GM23338 (cell line): ENCODE data around the gene TAOK1. TPM values are rescaled to one million over a fixed set of nuclear protein-coding genes. Genes with fewer than 3 reads are reported as not detected.
A peak's percentile ranks its signal among the peaks of the same experiment; 100 is the strongest.

Experiments used
- ATAC-seq: fragments of 200-7000 bp; cut with Tn5 transposase; 3 replicates; pipeline ENCODE4 v1.9.1; 2020
- DNase-seq: peaks from one replicate; pipeline ENCODE4 v3.0.0-alpha.2; 2015; ENCODE audit warnings: low spot score
- H2AFZ ChIP-seq: fragments of 200-600 bp; sonication (generic); 2 replicates; pipeline ENCODE4 v1.8.0; 2016; ENCODE audit warnings: antibody characterized with exemption, mild to moderate bottlenecking, moderate library complexity
- H3F3A ChIP-seq: fragments of 200-600 bp; sonication (generic); replicated peaks from 2 replicates; pipeline ENCODE4 v1.8.0; 2017; ENCODE audit warnings: antibody characterized with exemption, mixed run types, low read depth
- H3K27ac ChIP-seq: fragments of 200-600 bp; sonication (generic); 2 replicates; pipeline ENCODE4 v1.6.1; 2016; ENCODE audit warnings: low read depth
- H3K27me3 ChIP-seq: fragments of 200-600 bp; sonication (generic); 2 replicates; pipeline ENCODE4 v1.8.0; 2016; ENCODE audit warnings: mild to moderate bottlenecking, mixed run types, moderate library complexity; ENCODE audit not compliant: insufficient read depth
- H3K36me3 ChIP-seq: fragments of 200-600 bp; sonication (generic); 2 replicates; pipeline ENCODE4 v1.8.0; 2016; ENCODE audit warnings: mild to moderate bottlenecking; ENCODE audit not compliant: insufficient read depth
- H3K4me1 ChIP-seq: fragments of 200-600 bp; sonication (generic); 2 replicates; pipeline ENCODE4 v1.8.0; 2016; ENCODE audit warnings: mild to moderate bottlenecking, moderate library complexity; ENCODE audit not compliant: insufficient read depth
- H3K4me2 ChIP-seq: fragments of 200-600 bp; sonication (generic); 2 replicates; pipeline ENCODE4 v1.7.1; 2017; ENCODE audit warnings: mixed run types
- H3K4me3 ChIP-seq: fragments of 200-600 bp; sonication (generic); 2 replicates; pipeline ENCODE4 v1.6.1; 2016; ENCODE audit warnings: mixed run types
- H3K79me2 ChIP-seq: fragments of 200-600 bp; sonication (generic); replicated peaks from 2 replicates; pipeline ENCODE4 v1.8.0; 2017; ENCODE audit warnings: mild to moderate bottlenecking; ENCODE audit not compliant: insufficient read depth
- H3K9me2 ChIP-seq: fragments of 200-600 bp; sonication (generic); 2 replicates; pipeline ENCODE4 v1.8.0; 2017; ENCODE audit not compliant: insufficient read depth
- H4K20me1 ChIP-seq: fragments of 200-600 bp; sonication (generic); replicated peaks from 2 replicates; pipeline ENCODE4 v1.8.0; 2017; ENCODE audit warnings: mild to moderate bottlenecking; ENCODE audit not compliant: insufficient read depth
- H3K27ac Mint-ChIP-seq: 2 replicates; pipeline ENCODE4 v1.8.0; 2020; ENCODE audit warnings: inconsistent platforms, mild to moderate bottlenecking, moderate library complexity, mixed read lengths
- H3K27me3 Mint-ChIP-seq: 3 replicates; pipeline ENCODE4 v1.8.0; 2022; ENCODE audit warnings: low read depth, mild to moderate bottlenecking, moderate library complexity, mixed read lengths, inconsistent platforms; ENCODE audit not compliant: insufficient read depth, poor library complexity
- H3K36me3 Mint-ChIP-seq: 3 replicates; pipeline ENCODE4 v1.8.0; 2021; ENCODE audit warnings: low read depth, mild to moderate bottlenecking, inconsistent platforms, moderate library complexity, mixed read lengths
- H3K4me1 Mint-ChIP-seq: 3 replicates; pipeline ENCODE4 v1.8.0; 2020; ENCODE audit warnings: mild to moderate bottlenecking, inconsistent platforms, mixed read lengths
- H3K4me3 Mint-ChIP-seq: 3 replicates; pipeline ENCODE4 v1.8.0; 2021; ENCODE audit warnings: moderate library complexity, mild to moderate bottlenecking, inconsistent platforms, mixed read lengths
- H3K9me3 Mint-ChIP-seq: 3 replicates; pipeline ENCODE4 v1.8.0; 2020; ENCODE audit warnings: moderate library complexity, mild to moderate bottlenecking, inconsistent platforms, mixed read lengths
- CREB1 ChIP-seq: fragments of 250-450 bp; sonication (Bioruptor Pico); IDR thresholded peaks from 2 replicates; pipeline ENCODE4 v1.5.0; 2020; ENCODE audit warnings: low read depth, mild to moderate bottlenecking, moderate library complexity
- EZH2phosphoT487 ChIP-seq: fragments of 200-600 bp; sonication (generic); IDR thresholded peaks from one replicate; pipeline ENCODE4 v1.8.1; 2018; ENCODE audit warnings: antibody characterized with exemption; ENCODE audit not compliant: unreplicated experiment
- NANOG ChIP-seq: IDR thresholded peaks from 2 replicates; pipeline ENCODE4 v1.6.1; 2016; ENCODE audit warnings: antibody characterized with exemption, borderline replicate concordance
- POLR2AphosphoS5 ChIP-seq: IDR thresholded peaks from 2 replicates; pipeline ENCODE4 v1.6.1; 2016; ENCODE audit warnings: antibody characterized with exemption, low read depth
- STAT1 ChIP-seq: IDR thresholded peaks from one replicate; pipeline ENCODE4 v1.6.1; 2016; ENCODE audit warnings: antibody characterized with exemption; ENCODE audit not compliant: unreplicated experiment
- polyA plus RNA-seq: library from polyadenylated mRNA; unstranded; fragments of >200 nt; fragmentation: Nextera tagmentation; extraction: Ambion mirVana; gene quantifications from 2 replicates; pipeline ENCODE4 v1.2.1, GENCODE V29; 2016
- total RNA-seq: library from RNA; depleted of rRNA; stranded (reverse); fragments of >200 nt; shearing (Covaris generic); gene quantifications from 2 replicates; pipeline ENCODE4 v1.2.3, GENCODE V29; 2014
- TF ChIP-seq, protein P1 (sequence below): IDR thresholded peaks from one replicate; pipeline ENCODE4 v1.6.1; 2018; ENCODE audit warnings: antibody characterized with exemption; ENCODE audit not compliant: unreplicated experiment
- TF ChIP-seq, protein P2 (sequence below): IDR thresholded peaks from 2 replicates; pipeline ENCODE4 v1.6.1; 2016; ENCODE audit warnings: antibody characterized with exemption
- TF ChIP-seq, protein P3 (sequence below): fragments of 250-450 bp; sonication (Bioruptor Pico); IDR thresholded peaks from 2 replicates; pipeline ENCODE4 v1.5.0; 2020; ENCODE audit warnings: mild to moderate bottlenecking, moderate library complexity
- TF ChIP-seq, protein P4 (sequence below), 2 experiments: fragments of 200-600 bp in 1 of 2; sonication (generic) in 1 of 2; conservative IDR thresholded peaks; 2 replicates each; pipeline versions ENCODE4 v1.5.1 to v1.6.1; 2016 to 2017; ENCODE audit warnings: antibody characterized with exemption in 2 of 2, low read depth in 2 of 2, mild to moderate bottlenecking in 2 of 2, moderate library complexity in 1 of 2

Gene TAOK1
- total and polyA plus RNA-seq, 2 experiments from 2014 or later: 19.4 to 69.8 TPM

- TF ChIP-seq, protein P1, sequence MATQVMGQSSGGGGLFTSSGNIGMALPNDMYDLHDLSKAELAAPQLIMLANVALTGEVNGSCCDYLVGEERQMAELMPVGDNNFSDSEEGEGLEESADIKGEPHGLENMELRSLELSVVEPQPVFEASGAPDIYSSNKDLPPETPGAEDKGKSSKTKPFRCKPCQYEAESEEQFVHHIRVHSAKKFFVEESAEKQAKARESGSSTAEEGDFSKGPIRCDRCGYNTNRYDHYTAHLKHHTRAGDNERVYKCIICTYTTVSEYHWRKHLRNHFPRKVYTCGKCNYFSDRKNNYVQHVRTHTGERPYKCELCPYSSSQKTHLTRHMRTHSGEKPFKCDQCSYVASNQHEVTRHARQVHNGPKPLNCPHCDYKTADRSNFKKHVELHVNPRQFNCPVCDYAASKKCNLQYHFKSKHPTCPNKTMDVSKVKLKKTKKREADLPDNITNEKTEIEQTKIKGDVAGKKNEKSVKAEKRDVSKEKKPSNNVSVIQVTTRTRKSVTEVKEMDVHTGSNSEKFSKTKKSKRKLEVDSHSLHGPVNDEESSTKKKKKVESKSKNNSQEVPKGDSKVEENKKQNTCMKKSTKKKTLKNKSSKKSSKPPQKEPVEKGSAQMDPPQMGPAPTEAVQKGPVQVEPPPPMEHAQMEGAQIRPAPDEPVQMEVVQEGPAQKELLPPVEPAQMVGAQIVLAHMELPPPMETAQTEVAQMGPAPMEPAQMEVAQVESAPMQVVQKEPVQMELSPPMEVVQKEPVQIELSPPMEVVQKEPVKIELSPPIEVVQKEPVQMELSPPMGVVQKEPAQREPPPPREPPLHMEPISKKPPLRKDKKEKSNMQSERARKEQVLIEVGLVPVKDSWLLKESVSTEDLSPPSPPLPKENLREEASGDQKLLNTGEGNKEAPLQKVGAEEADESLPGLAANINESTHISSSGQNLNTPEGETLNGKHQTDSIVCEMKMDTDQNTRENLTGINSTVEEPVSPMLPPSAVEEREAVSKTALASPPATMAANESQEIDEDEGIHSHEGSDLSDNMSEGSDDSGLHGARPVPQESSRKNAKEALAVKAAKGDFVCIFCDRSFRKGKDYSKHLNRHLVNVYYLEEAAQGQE: no peak
- TF ChIP-seq POLR2AphosphoS5: peak; percentile 60
Observed at GRCh38 chr17:29390851-29391631, 878 bp downstream of the TAOK1 start (continued).

DNA sequence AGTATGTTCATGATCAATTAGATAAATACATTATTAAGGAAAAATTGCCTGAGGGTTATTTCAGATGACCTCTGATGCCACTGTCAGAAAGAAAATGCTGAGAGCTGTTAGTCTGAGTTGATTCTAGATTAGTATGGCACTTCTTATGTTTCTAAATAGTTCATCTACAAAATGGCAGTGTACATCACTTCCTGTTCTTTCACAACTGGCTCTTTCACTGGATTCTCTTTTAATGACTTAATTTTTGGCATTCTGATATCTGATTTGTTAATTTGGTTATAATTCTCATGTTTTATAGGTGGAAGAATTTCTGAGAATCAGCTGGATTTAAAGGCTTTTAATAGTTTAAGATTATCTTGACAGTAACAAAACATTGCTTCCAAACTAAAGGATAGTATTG, 3.3 kb downstream of the TAOK1 start:
- no peak overlapping the region for H3K4me3 ChIP-seq
- no peaks in the 10 kb centered on the region for H3K9me2 ChIP-seq
- TF ChIP-seq CREB1 (CRISPR knock-in tag) (no peak), POLR2AphosphoS5 (no peak), STAT1 (no peak), EZH2phosphoT487 (no peak), NANOG (no peak)
- TF ChIP-seq, protein P2, sequence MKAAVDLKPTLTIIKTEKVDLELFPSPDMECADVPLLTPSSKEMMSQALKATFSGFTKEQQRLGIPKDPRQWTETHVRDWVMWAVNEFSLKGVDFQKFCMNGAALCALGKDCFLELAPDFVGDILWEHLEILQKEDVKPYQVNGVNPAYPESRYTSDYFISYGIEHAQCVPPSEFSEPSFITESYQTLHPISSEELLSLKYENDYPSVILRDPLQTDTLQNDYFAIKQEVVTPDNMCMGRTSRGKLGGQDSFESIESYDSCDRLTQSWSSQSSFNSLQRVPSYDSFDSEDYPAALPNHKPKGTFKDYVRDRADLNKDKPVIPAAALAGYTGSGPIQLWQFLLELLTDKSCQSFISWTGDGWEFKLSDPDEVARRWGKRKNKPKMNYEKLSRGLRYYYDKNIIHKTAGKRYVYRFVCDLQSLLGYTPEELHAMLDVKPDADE: no peak
- TF ChIP-seq, protein P3, sequence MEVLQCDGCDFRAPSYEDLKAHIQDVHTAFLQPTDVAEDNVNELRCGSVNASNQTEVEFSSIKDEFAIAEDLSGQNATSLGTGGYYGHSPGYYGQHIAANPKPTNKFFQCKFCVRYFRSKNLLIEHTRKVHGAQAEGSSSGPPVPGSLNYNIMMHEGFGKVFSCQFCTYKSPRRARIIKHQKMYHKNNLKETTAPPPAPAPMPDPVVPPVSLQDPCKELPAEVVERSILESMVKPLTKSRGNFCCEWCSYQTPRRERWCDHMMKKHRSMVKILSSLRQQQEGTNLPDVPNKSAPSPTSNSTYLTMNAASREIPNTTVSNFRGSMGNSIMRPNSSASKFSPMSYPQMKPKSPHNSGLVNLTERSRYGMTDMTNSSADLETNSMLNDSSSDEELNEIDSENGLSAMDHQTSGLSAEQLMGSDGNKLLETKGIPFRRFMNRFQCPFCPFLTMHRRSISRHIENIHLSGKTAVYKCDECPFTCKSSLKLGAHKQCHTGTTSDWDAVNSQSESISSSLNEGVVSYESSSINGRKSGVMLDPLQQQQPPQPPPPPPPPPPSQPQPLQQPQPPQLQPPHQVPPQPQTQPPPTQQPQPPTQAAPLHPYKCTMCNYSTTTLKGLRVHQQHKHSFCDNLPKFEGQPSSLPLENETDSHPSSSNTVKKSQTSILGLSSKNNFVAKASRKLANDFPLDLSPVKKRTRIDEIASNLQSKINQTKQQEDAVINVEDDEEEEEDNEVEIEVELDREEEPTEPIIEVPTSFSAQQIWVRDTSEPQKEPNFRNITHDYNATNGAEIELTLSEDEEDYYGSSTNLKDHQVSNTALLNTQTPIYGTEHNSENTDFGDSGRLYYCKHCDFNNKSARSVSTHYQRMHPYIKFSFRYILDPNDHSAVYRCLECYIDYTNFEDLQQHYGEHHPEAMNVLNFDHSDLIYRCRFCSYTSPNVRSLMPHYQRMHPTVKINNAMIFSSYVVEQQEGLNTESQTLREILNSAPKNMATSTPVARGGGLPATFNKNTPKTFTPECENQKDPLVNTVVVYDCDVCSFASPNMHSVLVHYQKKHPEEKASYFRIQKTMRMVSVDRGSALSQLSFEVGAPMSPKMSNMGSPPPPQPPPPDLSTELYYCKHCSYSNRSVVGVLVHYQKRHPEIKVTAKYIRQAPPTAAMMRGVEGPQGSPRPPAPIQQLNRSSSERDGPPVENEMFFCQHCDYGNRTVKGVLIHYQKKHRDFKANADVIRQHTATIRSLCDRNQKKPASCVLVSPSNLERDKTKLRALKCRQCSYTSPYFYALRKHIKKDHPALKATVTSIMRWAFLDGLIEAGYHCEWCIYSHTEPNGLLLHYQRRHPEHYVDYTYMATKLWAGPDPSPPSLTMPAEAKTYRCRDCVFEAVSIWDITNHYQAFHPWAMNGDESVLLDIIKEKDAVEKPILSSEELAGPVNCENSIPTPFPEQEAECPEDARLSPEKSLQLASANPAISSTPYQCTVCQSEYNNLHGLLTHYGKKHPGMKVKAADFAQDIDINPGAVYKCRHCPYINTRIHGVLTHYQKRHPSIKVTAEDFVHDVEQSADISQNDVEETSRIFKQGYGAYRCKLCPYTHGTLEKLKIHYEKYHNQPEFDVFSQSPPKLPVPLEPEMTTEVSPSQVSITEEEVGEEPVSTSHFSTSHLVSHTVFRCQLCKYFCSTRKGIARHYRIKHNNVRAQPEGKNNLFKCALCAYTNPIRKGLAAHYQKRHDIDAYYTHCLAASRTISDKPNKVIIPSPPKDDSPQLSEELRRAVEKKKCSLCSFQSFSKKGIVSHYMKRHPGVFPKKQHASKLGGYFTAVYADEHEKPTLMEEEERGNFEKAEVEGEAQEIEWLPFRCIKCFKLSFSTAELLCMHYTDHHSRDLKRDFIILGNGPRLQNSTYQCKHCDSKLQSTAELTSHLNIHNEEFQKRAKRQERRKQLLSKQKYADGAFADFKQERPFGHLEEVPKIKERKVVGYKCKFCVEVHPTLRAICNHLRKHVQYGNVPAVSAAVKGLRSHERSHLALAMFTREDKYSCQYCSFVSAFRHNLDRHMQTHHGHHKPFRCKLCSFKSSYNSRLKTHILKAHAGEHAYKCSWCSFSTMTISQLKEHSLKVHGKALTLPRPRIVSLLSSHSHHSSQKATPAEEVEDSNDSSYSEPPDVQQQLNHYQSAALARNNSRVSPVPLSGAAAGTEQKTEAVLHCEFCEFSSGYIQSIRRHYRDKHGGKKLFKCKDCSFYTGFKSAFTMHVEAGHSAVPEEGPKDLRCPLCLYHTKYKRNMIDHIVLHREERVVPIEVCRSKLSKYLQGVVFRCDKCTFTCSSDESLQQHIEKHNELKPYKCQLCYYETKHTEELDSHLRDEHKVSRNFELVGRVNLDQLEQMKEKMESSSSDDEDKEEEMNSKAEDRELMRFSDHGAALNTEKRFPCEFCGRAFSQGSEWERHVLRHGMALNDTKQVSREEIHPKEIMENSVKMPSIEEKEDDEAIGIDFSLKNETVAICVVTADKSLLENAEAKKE (CRISPR knock-in tag): no peak
- TF ChIP-seq, protein P4, sequence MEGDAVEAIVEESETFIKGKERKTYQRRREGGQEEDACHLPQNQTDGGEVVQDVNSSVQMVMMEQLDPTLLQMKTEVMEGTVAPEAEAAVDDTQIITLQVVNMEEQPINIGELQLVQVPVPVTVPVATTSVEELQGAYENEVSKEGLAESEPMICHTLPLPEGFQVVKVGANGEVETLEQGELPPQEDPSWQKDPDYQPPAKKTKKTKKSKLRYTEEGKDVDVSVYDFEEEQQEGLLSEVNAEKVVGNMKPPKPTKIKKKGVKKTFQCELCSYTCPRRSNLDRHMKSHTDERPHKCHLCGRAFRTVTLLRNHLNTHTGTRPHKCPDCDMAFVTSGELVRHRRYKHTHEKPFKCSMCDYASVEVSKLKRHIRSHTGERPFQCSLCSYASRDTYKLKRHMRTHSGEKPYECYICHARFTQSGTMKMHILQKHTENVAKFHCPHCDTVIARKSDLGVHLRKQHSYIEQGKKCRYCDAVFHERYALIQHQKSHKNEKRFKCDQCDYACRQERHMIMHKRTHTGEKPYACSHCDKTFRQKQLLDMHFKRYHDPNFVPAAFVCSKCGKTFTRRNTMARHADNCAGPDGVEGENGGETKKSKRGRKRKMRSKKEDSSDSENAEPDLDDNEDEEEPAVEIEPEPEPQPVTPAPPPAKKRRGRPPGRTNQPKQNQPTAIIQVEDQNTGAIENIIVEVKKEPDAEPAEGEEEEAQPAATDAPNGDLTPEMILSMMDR (conservative IDR thresholded peaks at IDR 0.05; ENCODE audit: low read depth in 2 of 2): no peak

More for the DNA sequence above, 3.3 kb downstream of the TAOK1 start:
- peaks cover 18% of the 10 kb centered on the region for H3K4me1 Mint-ChIP-seq
- Histone ChIP-seq H4K20me1 (peaks cover 17% of the 10 kb centered on the region), H3K4me1 (peaks cover 14% of the 10 kb centered on the region), H3K79me2 (peaks cover 77% of the 10 kb centered on the region), H3K36me3 (no peaks in the 10 kb centered on the region), H3K27me3 (no peaks in the 10 kb centered on the region), H3F3A (no peaks in the 10 kb centered on the region), H3K27ac (no peak overlapping the region), H2AFZ (no peak overlapping the region), H3K4me2 (0 out of 2 replicates have a peak overlapping the region, but pooled peaks have one; percentile 94)
- ATAC-seq (no peak), DNase-seq (no peak)
- no peak overlapping the region for H3K27ac Mint-ChIP-seq
- peaks cover 8% of the 10 kb centered on the region for H3K27me3 Mint-ChIP-seq
- no peaks in the 10 kb centered on the region; the same call in 2 of the 3 replicates for H3K9me3 Mint-ChIP-seq
- H3K36me3 Mint-ChIP-seq: peaks cover 7% of the 10 kb centered on the region
- H3K4me3 Mint-ChIP-seq: no peak overlapping the region
